H1 (cell line): ENCODE measurements around the gene TNS1. TPM values are rescaled to one million over a fixed set of nuclear protein-coding genes. Genes with fewer than 3 reads are reported as not detected.
A peak's percentile ranks its signal among the peaks of the same experiment; 100 is the strongest.

Experiments used
- CTCF ChIA-PET: fragments of 300-600 bp; sonication (Branson Sonifier 250); formaldehyde crosslinking; loops from one replicate; lab custom pipeline; 2021; ENCODE audit not compliant: partially characterized antibody; lab: Charles Lee
- POLR2A ChIA-PET: fragments of 300-600 bp; sonication (Branson Sonifier 250); formaldehyde crosslinking; loops from one replicate; lab custom pipeline; 2021; ENCODE audit warnings: inconsistent platforms; ENCODE audit not compliant: partially characterized antibody; lab: Charles Lee
- DNase-seq, 2 experiments: peaks; one replicate each; pipeline versions ENCODE4 v3.0.0 to v3.0.0-alpha.2; 2010 to 2022; ENCODE audit warnings: low spot score in 2 of 2, low read depth in 1 of 2, mixed read lengths in 1 of 2
- FAIRE-seq: peaks from 2 replicates; lab custom pipeline; 2011; peaks lifted over from hg19 to GRCh38; lab: Jason Lieb, UNC
- H2AFZ ChIP-seq: 2 replicates; pipeline ENCODE4 v1.8.1; 2012; ENCODE audit warnings: low read length, inconsistent platforms
- H2AK5ac ChIP-seq: 2 replicates; pipeline ENCODE4 v1.6.1; 2013; ENCODE audit warnings: low read depth, low read length
- H2BK120ac ChIP-seq: replicated peaks from 2 replicates; pipeline ENCODE3; 2013; ENCODE audit warnings: low read depth, low read length, inconsistent platforms
- H2BK12ac ChIP-seq: 2 replicates; pipeline ENCODE4 v1.6.1; 2013; ENCODE audit warnings: low read depth, low read length
- H2BK15ac ChIP-seq: 2 replicates; pipeline ENCODE4 v1.6.1; 2013; ENCODE audit warnings: low read length
- H2BK20ac ChIP-seq: 2 replicates; pipeline ENCODE4 v1.6.1; 2013; ENCODE audit warnings: low read length
- H2BK5ac ChIP-seq: 2 replicates; pipeline ENCODE4 v1.6.1; 2013; ENCODE audit warnings: low read depth, low read length
- H3K14ac ChIP-seq: 2 replicates; pipeline ENCODE4 v1.6.1; 2013; ENCODE audit warnings: inconsistent platforms; ENCODE audit not compliant: insufficient read length
- H3K18ac ChIP-seq: 2 replicates; pipeline ENCODE4 v1.6.1; 2013; ENCODE audit warnings: low read length; ENCODE audit errors: extremely low read depth
- H3K23ac ChIP-seq: 2 replicates; pipeline ENCODE4 v1.6.1; 2013; ENCODE audit warnings: inconsistent platforms; ENCODE audit not compliant: insufficient read length
- H3K23me2 ChIP-seq: 2 replicates; pipeline ENCODE4 v1.6.1; 2013; ENCODE audit warnings: low read depth, low read length
- H3K27ac ChIP-seq: 2 replicates; pipeline ENCODE4 v1.6.1; 2011; ENCODE audit warnings: low read depth, low read length, inconsistent platforms
- H3K27me3 ChIP-seq, 4 experiments: replicated peaks in 1 of 4; 1 replicate in 1 of 4; 2 replicates in 3 of 4; pipeline versions ENCODE4 v1.6.1 to v1.8.1; 2011 to 2013; ENCODE audit warnings: low read length in 3 of 4, mild to moderate bottlenecking in 3 of 4, inconsistent platforms in 2 of 4, mixed read lengths in 2 of 4, moderate library complexity in 1 of 4; ENCODE audit not compliant: control insufficient read depth in 3 of 4, insufficient read depth in 3 of 4; ENCODE audit errors: extremely low read depth in 1 of 4
- H3K36me3 ChIP-seq, 4 experiments: 2 replicates each; pipeline versions ENCODE4 v1.6.1 to v1.8.1; 2011 to 2013; ENCODE audit warnings: mild to moderate bottlenecking in 4 of 4, low read length in 3 of 4, moderate library complexity in 2 of 4, control low read depth in 1 of 4, inconsistent platforms in 1 of 4; ENCODE audit not compliant: insufficient read depth in 4 of 4, control insufficient read depth in 2 of 4
- H3K4ac ChIP-seq: replicated peaks from 2 replicates; pipeline ENCODE3; 2013; ENCODE audit warnings: low read length, low read depth, mixed read lengths, inconsistent platforms; ENCODE audit not compliant: insufficient read length
- H3K4me1 ChIP-seq, 4 experiments: replicated peaks in 1 of 4; 1 replicate in 1 of 4; 2 replicates in 3 of 4; pipeline versions ENCODE4 v1.6.1 to v1.8.1; 2011 to 2013; ENCODE audit warnings: low read length in 3 of 4, inconsistent platforms in 2 of 4, mixed read lengths in 1 of 4; ENCODE audit not compliant: insufficient read depth in 4 of 4, control insufficient read depth in 3 of 4
- H3K4me2 ChIP-seq, 2 experiments: 2 replicates each; pipeline versions ENCODE4 v1.6.1 to v1.8.1; 2011 to 2013; ENCODE audit warnings: low read depth in 2 of 2, low read length in 2 of 2, control low read depth in 1 of 2, inconsistent platforms in 1 of 2, mild to moderate bottlenecking in 1 of 2; ENCODE audit not compliant: insufficient read depth in 1 of 2
- H3K4me3 ChIP-seq, 4 experiments: fragments of 200-600, 300-600 bp in 1 of 4; sonication (generic), shearing (Covaris generic), sonication (Bioruptor Twin) in 1 of 4; 2 replicates each; pipeline versions ENCODE4 v1.5.1 to v1.8.1; 2011 to 2016; ENCODE audit warnings: low read length in 4 of 4, low read depth in 3 of 4, control low read depth in 2 of 4, inconsistent platforms in 2 of 4, mild to moderate bottlenecking in 2 of 4, mixed read lengths in 1 of 4, moderate library complexity in 1 of 4; ENCODE audit not compliant: insufficient read depth in 2 of 4; ENCODE audit errors: extremely low read depth in 1 of 4
- H3K56ac ChIP-seq: replicated peaks from 2 replicates; pipeline ENCODE3; 2013; ENCODE audit warnings: low read depth, mild to moderate bottlenecking, mixed read lengths, low read length, inconsistent platforms; ENCODE audit not compliant: insufficient read length
- H3K79me1 ChIP-seq: 2 replicates; pipeline ENCODE4 v1.6.1; 2013; ENCODE audit warnings: low read depth, low read length, control low read depth
- H3K79me2 ChIP-seq, 2 experiments: 2 replicates each; pipeline versions ENCODE4 v1.6.1 to v1.8.1; 2012 to 2013; ENCODE audit warnings: low read length in 2 of 2, mild to moderate bottlenecking in 2 of 2, inconsistent platforms in 1 of 2; ENCODE audit not compliant: insufficient read depth in 2 of 2, control insufficient read depth in 1 of 2
- H3K9ac ChIP-seq, 4 experiments: replicated peaks in 1 of 4; 1 replicate in 1 of 4; 2 replicates in 3 of 4; pipeline versions ENCODE4 v1.6.1 to v1.8.1; 2011 to 2013; ENCODE audit warnings: low read depth in 3 of 4, low read length in 3 of 4, control low read depth in 2 of 4, mild to moderate bottlenecking in 2 of 4, moderate library complexity in 2 of 4, inconsistent platforms in 1 of 4; ENCODE audit errors: extremely low read depth in 1 of 4
- H3K9me3 ChIP-seq, 2 experiments: 2 replicates each; pipeline versions ENCODE4 v1.6.1 to v1.8.1; 2012 to 2013; ENCODE audit warnings: mild to moderate bottlenecking in 2 of 2, moderate library complexity in 2 of 2, control low read depth in 1 of 2, inconsistent platforms in 1 of 2, low read depth in 1 of 2, low read length in 1 of 2, mixed read lengths in 1 of 2; ENCODE audit not compliant: insufficient read depth in 2 of 2
- H4K20me1 ChIP-seq, 2 experiments: replicated peaks in 1 of 2; 2 replicates each; pipeline versions ENCODE3 to v1.8.1; 2011 to 2013; ENCODE audit warnings: inconsistent platforms in 2 of 2, low read length in 2 of 2, mild to moderate bottlenecking in 1 of 2; ENCODE audit not compliant: insufficient read depth in 2 of 2, control insufficient read depth in 1 of 2
- H4K5ac ChIP-seq: 2 replicates; pipeline ENCODE4 v1.6.1; 2013; ENCODE audit warnings: low read length, low read depth, mixed read lengths, inconsistent platforms; ENCODE audit not compliant: insufficient read length
- H4K8ac ChIP-seq: 2 replicates; pipeline ENCODE4 v1.8.0; 2013; ENCODE audit warnings: mild to moderate bottlenecking, moderate library complexity, low read length, inconsistent platforms; ENCODE audit not compliant: insufficient read depth; ENCODE audit errors: extremely low read depth
- H4K91ac ChIP-seq: replicated peaks from 2 replicates; pipeline ENCODE3; 2013; ENCODE audit warnings: low read length, mixed read lengths, inconsistent platforms; ENCODE audit not compliant: insufficient read length
- CEBPB ChIP-seq: IDR thresholded peaks from 2 replicates; pipeline ENCODE4 v1.6.1; 2012; ENCODE audit warnings: low read depth, low read length
- CREB1 ChIP-seq: IDR thresholded peaks from 2 replicates; pipeline ENCODE4 v1.6.1; 2012; ENCODE audit warnings: inconsistent platforms
- FOSL1 ChIP-seq: IDR thresholded peaks from 2 replicates; pipeline ENCODE4 v1.6.1; 2011; ENCODE audit warnings: mild to moderate bottlenecking, low read depth, low read length, moderate library complexity; ENCODE audit not compliant: insufficient read depth
- GTF2F1 ChIP-seq: IDR thresholded peaks from 2 replicates; pipeline ENCODE4 v1.6.1; 2012; ENCODE audit warnings: low read depth, low read length, improper control_type of control experiment, borderline replicate concordance
- SIX5 ChIP-seq: IDR thresholded peaks from 2 replicates; pipeline ENCODE4 v1.6.1; 2011; ENCODE audit warnings: mild to moderate bottlenecking, low read depth, low read length
- TBP ChIP-seq: IDR thresholded peaks from 2 replicates; pipeline ENCODE4 v1.6.1; 2011; ENCODE audit warnings: low read depth, low read length, improper control_type of control experiment
- ZNF274 ChIP-seq: IDR thresholded peaks from 2 replicates; pipeline ENCODE4 v1.7.0; 2012; ENCODE audit warnings: low read length, borderline replicate concordance; ENCODE audit errors: extremely low read depth
- WGBS, 2 experiments: shearing (Covaris generic) in 1 of 2; methylation state at CpG; one replicate each; pipeline versions ENCODE4 v1.1.6 to v1.1.7; 2013 to 2015; ENCODE audit warnings: low lambda C conversion rate in 2 of 2, mixed read lengths in 2 of 2, inconsistent platforms in 1 of 2, low coverage in 1 of 2, missing lambda C conversion rate in 1 of 2; ENCODE audit not compliant: insufficient replicate concordance in 2 of 2, insufficient coverage in 1 of 2, insufficient read length in 1 of 2; ENCODE audit errors: extremely low coverage in 1 of 2, missing lambda C conversion rate in 1 of 2; 5-methylcytosine and 5-hydroxymethylcytosine counted together
- polyA plus RNA-seq, 7 experiments: library from polyadenylated mRNA; depleted of rRNA in 3 of 7; stranded (reverse) in 5 of 7; unstranded in 2 of 7; fragments of >200 nt in 5 of 7; fragments of 200-250 nt in 2 of 7; gene quantifications; 1 replicate in 5 of 7; 2 replicates in 1 of 7; 4 replicates in 1 of 7; pipeline versions ENCODE4 v1.2.1 to v1.2.3, GENCODE V29; 2011 to 2013; ENCODE audit warnings: missing spikeins in 2 of 7, mixed read lengths in 2 of 7
- total RNA-seq: library from RNA; stranded (reverse); fragmentation: NEBNext Ultra II Directional; extraction: Animal tissue kit (Norgen Biotek cat#: 25700); gene quantifications from 2 replicates; pipeline ENCODE4 v1.2.1, GENCODE V29; 2021

TNS1 gene
- total and polyA plus RNA-seq, 2 of the 8 experiments (the other 6 are each of a cell fraction or from before 2014, with no cell fraction given): 1.5 to 5.1 TPM

GRCh38 chr2:218031771-218032257, 29.0 kb upstream of the TNS1 start:
- Histone ChIP-seq H2BK5ac (peak overlapping the region; percentile 94), H3K56ac (no peak overlapping the region), H3K79me1 (no peaks in the 10 kb centered on the region), H3K4me1 (peaks cover 0 to 13% (median 5%) of the 10 kb centered on the region in 4 experiments; a peak in 5 of 7 replicates), H2AFZ (no peak overlapping the region), H2BK15ac (peak overlapping the region; percentile 40; the same call in 1 of the 2 replicates), H2AK5ac (peak overlapping the region; percentile 95; the same call in 1 of the 2 replicates), H3K4me2 (peak overlapping the region in 1 of 2 experiments; percentile 25; a peak in 1 of 4 replicates), H3K23ac (no peak overlapping the region), H3K23me2 (peaks cover 17% of the 10 kb centered on the region; the same call in 1 of the 2 replicates), H3K27ac (no peak overlapping the region), H3K18ac (peak overlapping the region; percentile 87), H3K79me2 (no peaks in the 10 kb centered on the region), H2BK12ac (peak overlapping the region; percentile 90), H3K36me3 (no peaks in the 10 kb centered on the region), H3K27me3 (peaks cover 6 to 25% (median 20%) of the 10 kb centered on the region in 4 experiments), H2BK20ac (peak overlapping the region; percentile 61; the same call in 1 of the 2 replicates), H4K5ac (no peak overlapping the region), H3K4ac (no peak overlapping the region), H3K9ac (no peak overlapping the region), H3K9me3 (no peaks in the 10 kb centered on the region), H3K4me3 (no peak overlapping the region), H4K91ac (no peak overlapping the region), H2BK120ac (no peak overlapping the region), H4K20me1 (peaks cover 0 to 8% of the 10 kb centered on the region in 2 experiments), H3K14ac (no peak overlapping the region), H4K8ac (no peak overlapping the region)
- ChIA-PET POLR2A (interaction anchor here (1.0 to 1.5 kb wide), 2 partner anchors 20 to 245 kb away, joined by 3 read pairs; no protein-coding TSS in a partner anchor), CTCF (interaction anchor here (0.8 to 6.3 kb wide), 17 partner anchors 9 to 246 kb away, joined by 4 to 57 read pairs (median 6); partner anchors contain the start of gene RUFY4)
- no peak for TF ChIP-seq SIX5
- TF ChIP-seq CREB1: no peak
- TF ChIP-seq GTF2F1: no peak
- no peak for TF ChIP-seq FOSL1
- no peak for TF ChIP-seq CEBPB
- TF ChIP-seq TBP: no peak
- no peak for TF ChIP-seq ZNF274
- FAIRE-seq (no peak), DNase-seq (no peak)
- WGBS, 2 experiments: 82% methylated on average over 4 of the region's 7 CpGs; no CpG with 5 or more reads in 1 of the 2 experiments
